Neutrophil (primary cell): ENCODE data around the gene CHPT1.

Source experiments
- H3K27ac ChIP-seq: fragments of 200-600 bp; sonication (generic); 2 replicates; pipeline ENCODE4 v1.5.1; 2016; ENCODE audit warnings: mild to moderate bottlenecking, moderate library complexity
- H3K27me3 ChIP-seq: fragments of 200-600 bp; sonication (generic); 2 replicates; pipeline ENCODE4 v1.6.0; 2016; ENCODE audit warnings: mild to moderate bottlenecking
- H3K36me3 ChIP-seq: fragments of 200-600 bp; sonication (generic); 2 replicates; pipeline ENCODE4 v1.5.1; 2017
- H3K4me1 ChIP-seq, 2 experiments: fragments of 200-600 bp in 1 of 2; sonication (generic) in 1 of 2; 1 replicate in 1 of 2; 2 replicates in 1 of 2; pipeline versions ENCODE4 v1.5.1 to v1.6.1; 2013 to 2016; ENCODE audit warnings: low read depth in 1 of 2, low read length in 1 of 2, mild to moderate bottlenecking in 1 of 2, moderate library complexity in 1 of 2; ENCODE audit not compliant: control insufficient read depth in 1 of 2, insufficient read depth in 1 of 2
- H3K4me3 ChIP-seq, 2 experiments: fragments of 200-600 bp in 1 of 2; sonication (generic) in 1 of 2; 1 replicate in 1 of 2; 2 replicates in 1 of 2; pipeline ENCODE4 v1.5.1; 2013 to 2016; ENCODE audit warnings: low read depth in 1 of 2, low read length in 1 of 2, mild to moderate bottlenecking in 1 of 2, moderate library complexity in 1 of 2
- H3K9me3 ChIP-seq: fragments of 200-600 bp; sonication (generic); 2 replicates; pipeline ENCODE4 v1.5.1; 2016
- CTCF ChIP-seq: fragments of 200-600 bp; sonication (generic); IDR thresholded peaks from 2 replicates; pipeline ENCODE4 v1.5.1; 2016; ENCODE audit warnings: antibody characterized with exemption

Gene CHPT1

GRCh38 chr12:101750152-101750551 is 52.7 kb downstream of the CHPT1 start:
- H3K36me3 ChIP-seq = peaks cover 89% of the 10 kb centered on the region
- no peak overlapping the region for H3K27ac ChIP-seq
- TF ChIP-seq CTCF = no peak
- no peaks in the 10 kb centered on the region for H3K27me3 ChIP-seq
- H3K4me1 ChIP-seq = peaks cover 0 to 5% of the 10 kb centered on the region in 2 experiments
- H3K9me3 ChIP-seq = no peaks in the 10 kb centered on the region
- no peak overlapping the region for H3K4me3 ChIP-seq

- peaks cover 61% of the 10 kb centered on the region for H3K36me3 ChIP-seq
- peak; percentile 51 for TF ChIP-seq CTCF
Measured at GRCh38 chr12:101759396-101760047, 62.1 kb downstream of the CHPT1 start.

GRCh38 chr12:101761350-101761749 is 63.9 kb downstream of the CHPT1 start:
- Histone ChIP-seq H3K27ac (no peak overlapping the region), H3K4me1 (no peaks in the 10 kb centered on the region), H3K27me3 (no peaks in the 10 kb centered on the region), H3K9me3 (no peaks in the 10 kb centered on the region), H3K36me3 (peaks cover 64% of the 10 kb centered on the region), H3K4me3 (no peak overlapping the region)
- TF ChIP-seq CTCF = no peak

More at GRCh38 chr12:101759396-101760047, 62.1 kb downstream of the CHPT1 start:
- no peaks in the 10 kb centered on the region for H3K9me3 ChIP-seq
- H3K4me1 ChIP-seq = no peaks in the 10 kb centered on the region
- H3K27ac ChIP-seq = no peak overlapping the region
- no peaks in the 10 kb centered on the region for H3K27me3 ChIP-seq
- no peak overlapping the region for H3K4me3 ChIP-seq

- no peak overlapping the region for H3K4me3 ChIP-seq
- peaks cover 64% of the 10 kb centered on the region for H3K36me3 ChIP-seq
- H3K27ac ChIP-seq = no peak overlapping the region
- H3K9me3 ChIP-seq = no peaks in the 10 kb centered on the region
- no peak for TF ChIP-seq CTCF
- H3K27me3 ChIP-seq = no peaks in the 10 kb centered on the region
- H3K4me1 ChIP-seq = no peaks in the 10 kb centered on the region
Measured at GRCh38 chr12:101761781-101762180, 64.3 kb downstream of the CHPT1 start.

- no peaks in the 10 kb centered on the region for H3K27me3 ChIP-seq
- peaks cover 66% of the 10 kb centered on the region for H3K36me3 ChIP-seq
- peak overlapping the region; percentile 29 for H3K27ac ChIP-seq
- no peak overlapping the region for H3K4me3 ChIP-seq
- no peaks in the 10 kb centered on the region for H3K4me1 ChIP-seq
- no peaks in the 10 kb centered on the region for H3K9me3 ChIP-seq
- TF ChIP-seq CTCF = no peak
Measured at GRCh38 chr12:101763246-101763931, 65.9 kb downstream of the CHPT1 start.
